ENCODE data around the gene CFAP54. TPM values are rescaled to one million over a fixed set of nuclear protein-coding genes. Genes with fewer than 3 reads are reported as not detected.
A peak's percentile ranks its signal among the peaks of the same experiment; 100 is the strongest.

CFAP54 gene
- total and polyA plus RNA-seq, 2 donors (not counting 1 experiment from before 2014, with no cell fraction given) = 0.93 to 7.1 TPM

DNA sequence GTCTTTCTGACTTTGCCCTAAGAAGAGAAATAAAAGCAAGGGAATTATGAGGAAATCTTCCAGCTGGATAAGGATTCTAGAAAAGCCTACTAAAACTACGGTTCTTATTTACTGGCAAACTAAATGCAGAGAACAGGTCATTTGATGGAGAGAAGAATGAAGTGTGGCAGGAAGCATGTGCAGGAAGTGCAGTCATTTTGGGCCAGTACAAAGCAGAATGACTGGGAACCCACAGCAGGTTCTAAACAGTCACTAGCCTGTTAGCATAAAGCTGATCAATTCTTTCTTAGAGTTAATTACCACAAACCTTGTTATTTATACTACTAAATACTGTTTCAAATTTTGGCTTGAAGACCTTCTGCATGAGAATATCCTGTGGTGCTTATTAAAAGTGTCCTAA, 36.7 kb downstream of the CFAP54 start:
- Histone ChIP-seq H2AFZ (ENCODE audit: low read length) (no peak overlapping the region), H3K4me1 (ENCODE audit: control insufficient read depth, extremely low read depth, insufficient read depth, low read length) (no peaks in the 10 kb centered on the region), H3K4me3 (replicated peaks in 1 of 4; ENCODE audit: control extremely low read depth in 1 of 4, insufficient read depth in 1 of 4, low read depth in 3 of 4, low read length in 4 of 4) (no peak overlapping the region), H3K27me3 (ENCODE audit: control insufficient read depth, insufficient read depth, low read length) (no peaks in the 10 kb centered on the region), H3K9me3 (ENCODE audit: control insufficient read depth, insufficient read depth, low read depth, low read length) (no peaks in the 10 kb centered on the region), H3K27ac (ENCODE audit: insufficient read depth, low read length) (no peak overlapping the region), H3K79me2 (ENCODE audit: control insufficient read depth, insufficient read depth, low read length) (no peaks in the 10 kb centered on the region), H3K36me3 (ENCODE audit: control insufficient read depth, insufficient read depth, low read length) (no peaks in the 10 kb centered on the region), H3K4me2 (ENCODE audit: extremely low read depth, insufficient read depth, low read length) (no peak overlapping the region), H4K20me1 (ENCODE audit: control insufficient read depth, extremely low read depth, insufficient read depth, low read length) (no peaks in the 10 kb centered on the region), H3K9ac (ENCODE audit: insufficient read depth, low read length) (no peak overlapping the region)
- no peak for DNase-seq (ENCODE audit: low read depth in 2 of 2)
- TF ChIP-seq EZH2 (IDR thresholded peaks at IDR 0.05; ENCODE audit: low read length, missing control alignments) = no peak
- TF ChIP-seq, protein P1, sequence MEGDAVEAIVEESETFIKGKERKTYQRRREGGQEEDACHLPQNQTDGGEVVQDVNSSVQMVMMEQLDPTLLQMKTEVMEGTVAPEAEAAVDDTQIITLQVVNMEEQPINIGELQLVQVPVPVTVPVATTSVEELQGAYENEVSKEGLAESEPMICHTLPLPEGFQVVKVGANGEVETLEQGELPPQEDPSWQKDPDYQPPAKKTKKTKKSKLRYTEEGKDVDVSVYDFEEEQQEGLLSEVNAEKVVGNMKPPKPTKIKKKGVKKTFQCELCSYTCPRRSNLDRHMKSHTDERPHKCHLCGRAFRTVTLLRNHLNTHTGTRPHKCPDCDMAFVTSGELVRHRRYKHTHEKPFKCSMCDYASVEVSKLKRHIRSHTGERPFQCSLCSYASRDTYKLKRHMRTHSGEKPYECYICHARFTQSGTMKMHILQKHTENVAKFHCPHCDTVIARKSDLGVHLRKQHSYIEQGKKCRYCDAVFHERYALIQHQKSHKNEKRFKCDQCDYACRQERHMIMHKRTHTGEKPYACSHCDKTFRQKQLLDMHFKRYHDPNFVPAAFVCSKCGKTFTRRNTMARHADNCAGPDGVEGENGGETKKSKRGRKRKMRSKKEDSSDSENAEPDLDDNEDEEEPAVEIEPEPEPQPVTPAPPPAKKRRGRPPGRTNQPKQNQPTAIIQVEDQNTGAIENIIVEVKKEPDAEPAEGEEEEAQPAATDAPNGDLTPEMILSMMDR (conservative IDR thresholded peaks at IDR 0.05 in 1 of 2, IDR thresholded peaks at IDR 0.05 in 1 of 2; ENCODE audit: low read depth in 1 of 2, low read length in 2 of 2) = no peak

DNA sequence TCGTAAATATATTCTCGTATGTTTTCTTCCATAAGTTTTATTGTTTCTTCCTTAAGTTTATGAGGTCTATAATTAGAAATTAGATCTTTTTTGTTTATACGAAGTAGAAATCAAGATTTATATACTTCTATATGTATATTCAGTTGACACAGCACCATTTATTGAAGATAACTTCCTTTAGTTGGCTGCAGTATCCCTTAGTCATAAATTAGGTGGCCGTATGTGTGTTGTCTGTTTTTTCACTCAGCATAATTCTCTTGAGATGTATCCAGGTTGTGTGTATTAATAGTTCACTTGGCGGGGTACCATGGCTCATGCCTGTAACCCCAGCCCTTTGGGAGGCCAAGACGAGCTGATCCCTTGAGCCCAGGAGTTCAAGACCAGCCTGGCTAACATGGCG, 40.5 kb downstream of the CFAP54 start:
- no peaks in the 10 kb centered on the region for H3K9me3 ChIP-seq (ENCODE audit: control insufficient read depth, insufficient read depth, low read depth, low read length)
- no peaks in the 10 kb centered on the region for H3K36me3 ChIP-seq (ENCODE audit: control insufficient read depth, insufficient read depth, low read length)
- no peaks in the 10 kb centered on the region for H3K27me3 ChIP-seq (ENCODE audit: control insufficient read depth, insufficient read depth, low read length)
- H2AFZ ChIP-seq (ENCODE audit: low read length) = no peak overlapping the region
- H4K20me1 ChIP-seq (ENCODE audit: control insufficient read depth, extremely low read depth, insufficient read depth, low read length) = no peaks in the 10 kb centered on the region
- H3K4me3 ChIP-seq (replicated peaks in 1 of 4; ENCODE audit: control extremely low read depth in 1 of 4, insufficient read depth in 1 of 4, low read depth in 3 of 4, low read length in 4 of 4) = no peak overlapping the region
- no peak overlapping the region for H3K9ac ChIP-seq (ENCODE audit: insufficient read depth, low read length)
- DNase-seq (ENCODE audit: low read depth in 2 of 2) = no peak
- no peak for TF ChIP-seq EZH2 (IDR thresholded peaks at IDR 0.05; ENCODE audit: low read length, missing control alignments)
- TF ChIP-seq, protein P1 (conservative IDR thresholded peaks at IDR 0.05 in 1 of 2, IDR thresholded peaks at IDR 0.05 in 1 of 2; ENCODE audit: low read depth in 1 of 2, low read length in 2 of 2) = no peak
- H3K4me2 ChIP-seq (ENCODE audit: extremely low read depth, insufficient read depth, low read length) = no peak overlapping the region
- no peak overlapping the region for H3K27ac ChIP-seq (ENCODE audit: insufficient read depth, low read length)
- H3K4me1 ChIP-seq (ENCODE audit: control insufficient read depth, extremely low read depth, insufficient read depth, low read length) = no peaks in the 10 kb centered on the region
- H3K79me2 ChIP-seq (ENCODE audit: control insufficient read depth, insufficient read depth, low read length) = no peaks in the 10 kb centered on the region

DNA sequence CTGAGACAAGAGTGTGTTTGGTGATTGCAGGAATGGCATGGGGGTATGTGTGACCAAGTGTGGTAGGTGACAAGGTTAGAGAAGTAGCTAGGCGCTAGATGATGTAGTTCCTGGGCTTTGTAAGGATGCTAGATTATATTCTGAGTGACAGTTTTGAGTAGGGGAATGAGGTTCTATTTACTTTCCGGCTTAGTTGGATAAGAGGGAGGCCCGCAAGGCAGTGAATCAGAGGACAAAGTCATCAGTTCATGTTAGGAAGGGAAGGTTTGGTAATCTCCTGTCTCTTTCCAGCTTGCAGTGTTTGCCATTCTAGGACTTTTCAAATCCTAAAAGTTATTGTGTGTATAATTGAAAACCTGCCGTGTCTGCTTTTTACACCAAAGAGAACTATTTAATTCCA, 45.0 kb downstream of the CFAP54 start:
- Histone ChIP-seq H2AFZ (ENCODE audit: low read length) (no peak overlapping the region), H3K4me1 (ENCODE audit: control insufficient read depth, extremely low read depth, insufficient read depth, low read length) (no peaks in the 10 kb centered on the region), H3K79me2 (ENCODE audit: control insufficient read depth, insufficient read depth, low read length) (no peaks in the 10 kb centered on the region), H4K20me1 (ENCODE audit: control insufficient read depth, extremely low read depth, insufficient read depth, low read length) (no peaks in the 10 kb centered on the region), H3K4me2 (ENCODE audit: extremely low read depth, insufficient read depth, low read length) (no peak overlapping the region), H3K4me3 (replicated peaks in 1 of 4; ENCODE audit: control extremely low read depth in 1 of 4, insufficient read depth in 1 of 4, low read depth in 3 of 4, low read length in 4 of 4) (no peak overlapping the region), H3K9me3 (ENCODE audit: control insufficient read depth, insufficient read depth, low read depth, low read length) (no peaks in the 10 kb centered on the region), H3K27me3 (ENCODE audit: control insufficient read depth, insufficient read depth, low read length) (no peaks in the 10 kb centered on the region), H3K9ac (ENCODE audit: insufficient read depth, low read length) (no peak overlapping the region), H3K36me3 (ENCODE audit: control insufficient read depth, insufficient read depth, low read length) (no peaks in the 10 kb centered on the region), H3K27ac (ENCODE audit: insufficient read depth, low read length) (no peak overlapping the region)
- TF ChIP-seq, protein P1 (conservative IDR thresholded peaks at IDR 0.05 in 1 of 2, IDR thresholded peaks at IDR 0.05 in 1 of 2; ENCODE audit: low read depth in 1 of 2, low read length in 2 of 2) = no peak
- TF ChIP-seq EZH2 (IDR thresholded peaks at IDR 0.05; ENCODE audit: low read length, missing control alignments) = no peak
- DNase-seq (ENCODE audit: low read depth in 2 of 2) = peak in 1 of 2 donors; percentile 16

Measured in fibroblast of lung (primary cell).